Lower lobe of right lung (tissue), 2 donors: ENCODE measurements around the gene PLEKHG1. TPM values are rescaled to one million over a fixed set of nuclear protein-coding genes. Genes with fewer than 3 reads are reported as not detected.

Experiments
- ATAC-seq, 2 donors: fragments of 200-7000 bp; cut with Tn5 transposase; one replicate each; pipeline ENCODE4 v1.9.1; 2020 to 2022; ENCODE audit warnings: mild to moderate bottlenecking in 2 of 2, moderate library complexity in 2 of 2
- DNase-seq: peaks from one replicate; pipeline ENCODE4 v3.0.0-alpha.2; 2020
- H3K27ac ChIP-seq: fragments of 200-600 bp; one replicate; pipeline ENCODE4 v1.8.0; 2022
- H3K27me3 ChIP-seq: fragments of 200-600 bp; one replicate; pipeline ENCODE4 v1.8.0; 2022; ENCODE audit warnings: low read depth
- H3K36me3 ChIP-seq: fragments of 200-600 bp; one replicate; pipeline ENCODE4 v1.8.0; 2022; ENCODE audit warnings: mild to moderate bottlenecking
- H3K4me1 ChIP-seq: fragments of 200-600 bp; one replicate; pipeline ENCODE4 v1.8.0; 2022
- H3K4me3 ChIP-seq: fragments of 200-600 bp; one replicate; pipeline ENCODE4 v1.8.0; 2022; ENCODE audit warnings: mild to moderate bottlenecking
- H3K9me3 ChIP-seq: fragments of 200-600 bp; one replicate; pipeline ENCODE4 v1.8.0; 2022
- CTCF ChIP-seq: fragments of 200-600 bp; IDR thresholded peaks from one replicate; pipeline ENCODE4 v1.8.0; 2022; ENCODE audit warnings: antibody characterized with exemption, mild to moderate bottlenecking
- intact Hi-C: fragments of 100-400 bp; cut with DNase I; formaldehyde crosslinking; loops from one replicate; pipeline ENCODE4 v1.11.0; 2022
- total RNA-seq: library from RNA; stranded (reverse); fragmentation: NEBNext Ultra II Directional; extraction: Animal tissue kit (Norgen Biotek cat#: 25700); gene quantifications from one replicate; pipeline ENCODE4 v1.2.1, GENCODE V29; 2021
- donor health status: DM: no; HTN: yes; CAD: no; lungs with severe emphysema.

Gene PLEKHG1
- total RNA-seq, 1 donor from 2014 or later = 20.4 TPM

GRCh38 chr6:150596439-150596838 lies 3.2 kb upstream of the PLEKHG1 start:
- Histone ChIP-seq H3K27me3 (no peaks in the 10 kb centered on the region), H3K27ac (no peak overlapping the region), H3K4me1 (peaks cover 6% of the 10 kb centered on the region), H3K4me3 (no peak overlapping the region), H3K9me3 (no peaks in the 10 kb centered on the region), H3K36me3 (no peaks in the 10 kb centered on the region)
- intact Hi-C loops = no loop called here
- DNase-seq (no peak), ATAC-seq (no peak)
- no peak for TF ChIP-seq CTCF

- Histone ChIP-seq H3K27ac (no peak overlapping the region), H3K4me1 (peaks cover 6% of the 10 kb centered on the region), H3K9me3 (no peaks in the 10 kb centered on the region), H3K27me3 (no peaks in the 10 kb centered on the region), H3K36me3 (no peaks in the 10 kb centered on the region), H3K4me3 (no peak overlapping the region)
- ATAC-seq = no peak
- intact Hi-C loops = no loop called here
- no peak for TF ChIP-seq CTCF
- DNase-seq = no peak
These were observed 1.3 kb upstream of the PLEKHG1 start for GRCh38 chr6:150598401-150598800.

- Histone ChIP-seq H3K4me3 (peak overlapping the region; percentile 71), H3K9me3 (no peaks in the 10 kb centered on the region), H3K36me3 (no peaks in the 10 kb centered on the region), H3K27me3 (no peaks in the 10 kb centered on the region), H3K4me1 (peaks cover 6% of the 10 kb centered on the region), H3K27ac (peak overlapping the region; percentile 81)
- ATAC-seq = no peak
- no peak for TF ChIP-seq CTCF
- intact Hi-C loops = no loop called here
- DNase-seq = no peak
These were observed 857 bp upstream of the PLEKHG1 start for GRCh38 chr6:150598858-150599198.

- peak; percentile 38 to 46 for ATAC-seq
- no peak for TF ChIP-seq CTCF
- no peaks in the 10 kb centered on the region for H3K27me3 ChIP-seq
- peaks cover 6% of the 10 kb centered on the region for H3K4me1 ChIP-seq
- no peaks in the 10 kb centered on the region for H3K36me3 ChIP-seq
- H3K4me3 ChIP-seq = peak overlapping the region; percentile 71
- peak overlapping the region; percentile 81 for H3K27ac ChIP-seq
- no peaks in the 10 kb centered on the region for H3K9me3 ChIP-seq
- no peak for DNase-seq
- intact Hi-C loops = no loop called here
These were observed 270 bp downstream of the PLEKHG1 start for GRCh38 chr6:150600010-150600300.

GRCh38 chr6:150600301-150601017 lies 774 bp downstream of the PLEKHG1 start:
- peak; percentile 56 for TF ChIP-seq CTCF
- Histone ChIP-seq H3K9me3 (no peaks in the 10 kb centered on the region), H3K4me3 (peak overlapping the region; percentile 71), H3K27ac (peak overlapping the region; percentile 81), H3K27me3 (no peaks in the 10 kb centered on the region), H3K36me3 (no peaks in the 10 kb centered on the region), H3K4me1 (peaks cover 6% of the 10 kb centered on the region)
- DNase-seq (peak; percentile 78), ATAC-seq (peak; percentile 80 to 85)
- intact Hi-C loops = no loop called here

GRCh38 chr6:150601439-150601838 lies 1.8 kb downstream of the PLEKHG1 start:
- ATAC-seq = no peak
- no peaks in the 10 kb centered on the region for H3K27me3 ChIP-seq
- H3K4me1 ChIP-seq = peaks cover 6% of the 10 kb centered on the region
- no peak overlapping the region for H3K27ac ChIP-seq
- no peaks in the 10 kb centered on the region for H3K36me3 ChIP-seq
- DNase-seq = no peak
- peak overlapping the region; percentile 71 for H3K4me3 ChIP-seq
- H3K9me3 ChIP-seq = no peaks in the 10 kb centered on the region
- intact Hi-C loops = no loop called here
- TF ChIP-seq CTCF = no peak
